Neural cell (in vitro differentiated cells): ENCODE results near the gene GFRA1.

Experiments used
- EZH2 ChIP-seq: fragments of 200-600, 300-800 bp; shearing (Covaris generic), sonication (generic); IDR thresholded peaks from 2 replicates; pipeline ENCODE4 v1.6.1; 2014; ENCODE audit warnings: antibody characterized with exemption, low read length, borderline replicate concordance, mild to moderate bottlenecking; ENCODE audit not compliant: insufficient read depth, poor library complexity, severe bottlenecking
- TF ChIP-seq, protein P1 (sequence below): fragments of 450-650 bp; IDR thresholded peaks from 2 replicates; pipeline ENCODE4 v1.5.1; 2014; ENCODE audit warnings: antibody characterized with exemption, mild to moderate bottlenecking, moderate library complexity; ENCODE audit not compliant: poor library complexity, severe bottlenecking

DNA sequence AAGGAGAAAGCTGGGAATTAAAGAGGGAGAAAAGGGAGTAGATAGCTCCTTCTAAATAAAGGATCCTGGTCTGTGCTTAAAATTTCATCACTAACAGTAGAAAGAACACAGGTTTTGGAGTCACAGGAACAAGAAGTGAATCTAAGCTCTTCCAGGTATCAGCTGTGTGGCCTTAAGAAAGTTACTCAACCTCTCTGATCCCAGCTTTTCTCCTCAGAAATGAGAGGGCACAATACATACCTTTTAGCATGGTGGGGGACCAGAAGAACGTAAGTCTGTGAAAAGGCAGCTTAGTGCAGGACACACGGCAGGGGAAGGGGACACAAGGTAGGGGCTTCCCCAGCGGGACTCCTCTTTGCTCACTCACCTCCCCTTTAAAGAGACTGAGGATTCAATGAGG, 13.4 kb downstream of the GFRA1 start:
- TF ChIP-seq, protein P1, sequence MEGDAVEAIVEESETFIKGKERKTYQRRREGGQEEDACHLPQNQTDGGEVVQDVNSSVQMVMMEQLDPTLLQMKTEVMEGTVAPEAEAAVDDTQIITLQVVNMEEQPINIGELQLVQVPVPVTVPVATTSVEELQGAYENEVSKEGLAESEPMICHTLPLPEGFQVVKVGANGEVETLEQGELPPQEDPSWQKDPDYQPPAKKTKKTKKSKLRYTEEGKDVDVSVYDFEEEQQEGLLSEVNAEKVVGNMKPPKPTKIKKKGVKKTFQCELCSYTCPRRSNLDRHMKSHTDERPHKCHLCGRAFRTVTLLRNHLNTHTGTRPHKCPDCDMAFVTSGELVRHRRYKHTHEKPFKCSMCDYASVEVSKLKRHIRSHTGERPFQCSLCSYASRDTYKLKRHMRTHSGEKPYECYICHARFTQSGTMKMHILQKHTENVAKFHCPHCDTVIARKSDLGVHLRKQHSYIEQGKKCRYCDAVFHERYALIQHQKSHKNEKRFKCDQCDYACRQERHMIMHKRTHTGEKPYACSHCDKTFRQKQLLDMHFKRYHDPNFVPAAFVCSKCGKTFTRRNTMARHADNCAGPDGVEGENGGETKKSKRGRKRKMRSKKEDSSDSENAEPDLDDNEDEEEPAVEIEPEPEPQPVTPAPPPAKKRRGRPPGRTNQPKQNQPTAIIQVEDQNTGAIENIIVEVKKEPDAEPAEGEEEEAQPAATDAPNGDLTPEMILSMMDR = no peak
- no peak for TF ChIP-seq EZH2
